Immature natural killer cell (primary cell): ENCODE results near the gene NFYB. TPM values are rescaled to one million over a fixed set of nuclear protein-coding genes. Genes with fewer than 3 reads are reported as not detected.
"Not testable (repeated sequence)": the region's sequence is repeated elsewhere in the genome, so short reads cannot be mapped to it uniquely, and the experiment has no call there.

Experiments used
- DNase-seq, 3 donors: peaks; one replicate each; pipeline ENCODE4 v3.0.0; 2022; ENCODE audit warnings: mixed read lengths in 1 of 3
- H3K27ac Mint-ChIP-seq, 6 donors: one replicate each; pipeline ENCODE4 v1.8.0; 2020; ENCODE audit warnings: mixed read lengths in 6 of 6, mild to moderate bottlenecking in 5 of 6, inconsistent platforms in 4 of 6, moderate library complexity in 3 of 6
- H3K27me3 Mint-ChIP-seq, 3 donors: one replicate each; pipeline ENCODE4 v1.8.0; 2020 to 2021; ENCODE audit warnings: low read depth in 3 of 3, mild to moderate bottlenecking in 3 of 3, mixed read lengths in 3 of 3, moderate library complexity in 3 of 3, inconsistent platforms in 1 of 3
- H3K36me3 Mint-ChIP-seq, 3 donors: one replicate each; pipeline ENCODE4 v1.8.0; 2020; ENCODE audit warnings: mixed read lengths in 3 of 3, inconsistent platforms in 2 of 3, mild to moderate bottlenecking in 2 of 3
- H3K4me1 Mint-ChIP-seq, 2 donors: one replicate each; pipeline ENCODE4 v1.8.0; 2020; ENCODE audit warnings: inconsistent platforms in 2 of 2, mild to moderate bottlenecking in 2 of 2, mixed read lengths in 2 of 2, moderate library complexity in 1 of 2
- H3K4me3 Mint-ChIP-seq, 5 donors: one replicate each; pipeline ENCODE4 v1.8.0; 2020; ENCODE audit warnings: mild to moderate bottlenecking in 5 of 5, mixed read lengths in 5 of 5, inconsistent platforms in 3 of 5, moderate library complexity in 3 of 5
- H3K9me3 Mint-ChIP-seq, 6 donors: one replicate each; pipeline ENCODE4 v1.8.0; 2020; ENCODE audit warnings: mild to moderate bottlenecking in 6 of 6, mixed read lengths in 6 of 6, inconsistent platforms in 4 of 6, moderate library complexity in 3 of 6
- polyA plus RNA-seq, 3 donors: library from polyadenylated mRNA; unstranded; fragments of 300-500 nt; fragmentation: Illumina TruSeq; gene quantifications; one replicate each; pipeline ENCODE4 v1.2.3, GENCODE V29; 2021

Gene NFYB
- polyA plus RNA-seq: 10 to 100 TPM; 26.2 to 58.7 (median 36.9) TPM

DNA sequence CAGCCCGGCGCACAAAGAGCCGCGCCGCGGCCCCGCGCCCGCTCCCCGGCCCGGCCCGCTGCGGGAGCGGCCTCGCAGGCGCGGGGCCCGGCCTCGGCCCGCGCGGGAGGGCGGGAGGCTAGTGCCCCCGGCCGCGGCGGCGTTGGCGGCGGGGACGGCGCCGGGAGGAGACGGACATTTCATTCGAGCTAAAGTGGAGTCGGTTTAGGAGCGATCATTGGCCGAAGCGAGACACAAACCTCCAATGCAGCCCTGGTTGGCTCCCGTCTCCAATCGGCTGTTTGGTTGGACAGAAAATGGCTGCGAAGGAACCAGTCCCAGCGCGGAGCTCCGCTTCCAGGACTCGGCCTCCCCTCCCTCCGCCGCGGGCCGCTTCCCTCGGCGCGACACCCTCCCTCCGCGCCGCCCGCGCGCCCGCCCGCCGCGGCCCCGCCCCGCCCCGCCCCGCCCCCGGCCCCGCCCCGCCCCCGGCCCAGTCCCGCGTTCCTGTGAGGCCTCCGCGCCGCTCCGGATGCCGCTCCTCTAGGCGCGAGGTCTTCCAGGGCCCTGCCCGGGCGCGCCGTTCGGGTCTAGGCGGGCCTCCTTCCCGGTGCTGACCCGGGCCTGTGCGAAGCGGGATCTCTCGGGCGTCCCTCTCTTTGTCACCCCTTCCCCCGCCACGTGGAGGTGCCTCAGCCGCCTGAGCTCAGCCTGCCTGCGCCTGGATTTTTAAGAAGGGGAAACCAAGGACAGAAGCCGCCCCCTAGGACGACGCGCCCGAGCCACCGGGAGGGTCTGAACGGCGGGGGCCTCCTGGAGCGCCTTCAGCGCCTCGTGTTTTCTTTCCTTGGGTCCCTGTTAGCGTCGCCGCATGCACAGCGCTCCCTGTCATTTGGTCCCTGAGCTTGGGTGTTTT lies at the start of gene NFYB:
NFYB (minus strand) TSS at position 309 of the 895 bp plus-strand sequence. CDS start 2,757 bp downstream, outside the sequence.
- Mint-ChIP-seq H3K9me3 (no peaks in the 10 kb centered on the region), H3K36me3 (no peaks in the 10 kb centered on the region), H3K27ac (peak within 1 kb of the TSS; percentile 76 to 90 (median 84)), H3K4me1 (peaks cover 0 to 14% of the 10 kb centered on the region in 2 donors), H3K4me3 (peak within 1 kb of the TSS; percentile 89 to 92 (median 91)), H3K27me3 (peaks cover 3 to 13% (median 4%) of the 10 kb centered on the region in 3 donors)
- DNase-seq: peak; percentile 94 to 96 (median 94)

DNA sequence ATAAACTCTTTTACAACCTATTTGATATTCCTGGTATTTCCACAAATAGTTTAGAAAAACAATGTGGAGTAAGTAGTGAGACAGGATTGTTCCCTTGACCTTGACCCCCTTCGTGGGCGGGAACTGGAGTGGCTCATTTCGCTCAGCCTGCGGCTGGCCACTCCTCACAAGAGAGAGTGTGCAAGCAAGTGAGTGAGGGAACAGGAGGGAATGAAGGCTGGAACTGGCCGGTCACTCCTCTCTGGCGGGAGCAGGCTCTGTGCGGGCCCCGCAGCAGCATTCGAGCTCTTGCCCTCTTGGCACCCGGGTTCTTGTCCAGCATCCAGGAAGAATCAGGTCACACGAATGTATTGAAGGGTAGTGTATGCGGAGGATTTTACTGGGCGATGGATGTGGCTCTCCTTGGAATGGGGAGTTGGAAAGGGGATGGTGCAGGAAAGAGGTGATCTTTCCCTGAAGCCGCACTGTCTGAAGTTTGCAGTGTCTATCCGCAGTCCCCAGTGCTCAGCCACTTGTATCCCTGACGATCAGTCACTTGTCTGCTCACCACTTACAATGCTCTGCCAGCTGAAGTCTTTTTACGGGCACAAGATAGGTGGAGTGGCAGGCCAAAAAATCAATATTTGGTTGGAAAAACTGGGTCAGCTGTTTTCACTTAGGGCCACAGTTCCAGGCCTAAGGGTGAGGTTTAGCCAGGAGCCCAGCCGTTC lies 49.6 kb upstream of the NFYB start:
- Mint-ChIP-seq H3K27me3 (peaks cover 0 to 2% (median 0%) of the 10 kb centered on the region in 3 donors), H3K4me1 (no peaks in the 10 kb centered on the region), H3K4me3 (no peak overlapping the region), H3K27ac (no peak overlapping the region), H3K9me3 (no peaks in the 10 kb centered on the region), H3K36me3 (no peaks in the 10 kb centered on the region)
- DNase-seq: no peak

DNA sequence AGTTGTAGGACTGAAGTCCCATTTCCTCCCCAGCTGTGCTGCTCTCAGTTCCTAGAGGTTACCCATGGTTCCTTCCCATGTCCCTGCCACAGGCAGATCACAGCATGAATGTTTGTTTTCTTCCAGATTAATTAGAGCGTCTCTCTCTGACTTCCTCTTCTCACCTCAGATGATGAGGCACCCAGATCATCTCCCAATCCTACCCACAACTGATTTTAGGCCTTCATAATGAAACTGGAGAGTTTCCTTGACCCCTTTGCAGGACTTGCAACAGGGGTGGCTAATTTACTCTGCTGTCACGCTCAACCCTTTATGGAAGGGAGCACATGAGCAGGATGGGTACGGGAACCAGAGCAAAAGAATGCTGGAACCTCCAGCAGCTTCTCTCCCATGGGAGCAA lies 45.4 kb upstream of the NFYB start:
- H3K9me3 Mint-ChIP-seq: no peaks in the 10 kb centered on the region
- H3K27me3 Mint-ChIP-seq: peaks cover 0 to 2% (median 0%) of the 10 kb centered on the region in 3 donors
- H3K4me1 Mint-ChIP-seq: no peaks in the 10 kb centered on the region
- no peaks in the 10 kb centered on the region for H3K36me3 Mint-ChIP-seq
- no peak overlapping the region for H3K4me3 Mint-ChIP-seq
- no peak for DNase-seq
- no peak overlapping the region for H3K27ac Mint-ChIP-seq

DNA sequence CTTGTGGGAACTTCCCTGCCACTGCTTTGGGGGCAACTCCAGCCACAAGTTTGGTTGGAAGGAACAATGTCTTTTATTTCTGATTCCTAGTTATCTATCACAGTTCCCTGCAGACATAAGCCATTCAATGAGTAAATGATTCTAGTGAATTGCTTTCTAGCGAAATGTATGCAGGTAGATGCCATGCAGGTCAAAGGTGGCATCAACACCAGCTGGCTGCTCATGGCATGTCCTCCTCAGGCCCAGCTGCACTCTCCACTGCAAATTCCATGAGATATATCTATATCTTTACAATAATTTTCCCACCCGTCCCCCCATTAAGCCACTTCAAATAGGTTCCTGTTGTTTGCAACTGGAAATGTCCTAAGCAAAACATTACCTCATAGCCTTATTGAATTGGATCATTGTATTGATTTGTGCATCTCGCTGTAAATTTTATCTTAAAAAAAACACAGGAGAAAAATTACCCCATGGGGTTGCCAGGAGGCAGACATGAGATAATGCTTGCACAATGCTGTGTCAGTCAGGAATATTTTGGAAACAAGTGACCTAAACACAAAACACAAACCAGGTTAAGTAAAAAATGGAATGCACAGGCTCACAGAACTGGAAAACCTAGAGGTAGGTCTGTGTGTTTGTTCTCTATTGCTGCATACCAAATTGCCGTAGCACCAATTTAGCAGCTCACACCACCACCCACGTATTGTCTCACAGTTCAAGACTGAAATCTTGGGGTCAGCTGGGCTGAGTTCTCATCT lies 44.8 kb upstream of the NFYB start:
- Mint-ChIP-seq H3K4me3 (no peak overlapping the region), H3K4me1 (no peaks in the 10 kb centered on the region), H3K27me3 (peaks cover 0 to 2% (median under 1%) of the 10 kb centered on the region in 3 donors), H3K9me3 (no peaks in the 10 kb centered on the region), H3K36me3 (no peaks in the 10 kb centered on the region), H3K27ac (no peak overlapping the region)
- DNase-seq: no peak

DNA sequence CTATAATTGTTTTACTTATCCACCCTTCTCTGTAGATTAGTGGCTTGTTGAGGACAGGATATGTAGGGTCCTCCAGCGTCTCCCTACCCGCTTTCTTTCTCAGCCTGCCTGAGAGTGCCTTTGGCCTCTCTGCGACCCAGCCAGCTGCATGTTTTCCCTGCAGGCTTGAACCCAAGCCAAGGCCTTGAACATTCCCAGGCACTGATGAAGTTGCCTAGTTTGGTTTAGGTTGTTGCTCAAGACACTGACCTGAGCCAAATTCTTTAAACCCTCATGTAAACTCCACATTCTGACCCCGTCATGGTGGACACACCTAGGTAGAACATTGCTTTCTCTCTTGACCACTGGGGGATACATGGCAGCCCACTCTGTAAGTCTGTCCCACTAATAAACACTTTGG lies 44.1 kb upstream of the NFYB start:
- H3K4me3 Mint-ChIP-seq: no peak overlapping the region
- no peaks in the 10 kb centered on the region for H3K36me3 Mint-ChIP-seq
- peaks cover 0 to 2% (median 0%) of the 10 kb centered on the region in 3 donors for H3K27me3 Mint-ChIP-seq
- no peaks in the 10 kb centered on the region for H3K4me1 Mint-ChIP-seq
- H3K27ac Mint-ChIP-seq: no peak overlapping the region
- no peak for DNase-seq
- H3K9me3 Mint-ChIP-seq: no peaks in the 10 kb centered on the region

DNA sequence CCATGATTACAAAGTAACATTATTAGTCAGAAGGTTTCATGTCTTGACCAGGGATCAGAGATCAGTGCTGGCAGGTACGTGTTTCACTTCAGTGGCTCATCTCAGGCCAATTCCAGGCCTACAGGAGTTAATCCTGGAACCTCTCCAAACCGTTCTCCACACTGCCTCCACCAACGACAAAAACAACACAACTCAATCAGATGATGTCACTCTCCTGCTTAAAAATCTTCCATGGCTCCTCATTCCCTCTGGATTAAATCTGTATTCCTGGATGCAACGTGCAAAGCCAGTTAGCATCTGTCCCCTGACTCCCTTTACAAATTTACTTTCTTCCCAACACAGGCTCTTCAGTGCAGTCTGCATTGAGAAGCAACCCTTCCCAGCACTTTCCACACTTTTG lies 43.3 kb upstream of the NFYB start:
- H3K27me3 Mint-ChIP-seq: peaks cover 0 to 2% (median 0%) of the 10 kb centered on the region in 3 donors
- H3K27ac Mint-ChIP-seq: no peak overlapping the region
- no peaks in the 10 kb centered on the region for H3K4me1 Mint-ChIP-seq
- DNase-seq: no peak
- no peaks in the 10 kb centered on the region for H3K9me3 Mint-ChIP-seq
- H3K36me3 Mint-ChIP-seq: no peaks in the 10 kb centered on the region
- no peak overlapping the region for H3K4me3 Mint-ChIP-seq

DNA sequence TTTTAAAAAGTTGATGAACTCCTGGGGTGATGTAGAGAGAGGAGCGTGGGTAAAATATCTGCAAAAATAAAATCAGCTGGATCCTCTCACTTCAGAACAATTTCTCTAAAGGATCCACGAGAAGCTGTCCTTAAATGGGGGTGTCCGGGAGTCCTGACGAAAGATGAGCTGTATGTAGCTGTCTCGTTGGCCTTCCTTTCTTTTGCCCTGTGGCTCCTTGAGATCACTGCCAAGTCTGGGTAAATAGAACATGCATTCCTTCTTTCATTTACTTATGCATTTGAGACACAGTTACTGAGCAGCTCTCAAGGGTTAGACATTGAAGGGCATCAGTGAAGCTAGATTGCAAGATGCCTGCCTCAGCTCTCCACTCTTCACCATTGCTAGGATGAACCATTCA lies 42.4 kb upstream of the NFYB start:
- H3K4me3 Mint-ChIP-seq: no peak overlapping the region
- DNase-seq: no peak
- H3K36me3 Mint-ChIP-seq: no peaks in the 10 kb centered on the region
- H3K27me3 Mint-ChIP-seq: peaks cover 0 to 2% (median 0%) of the 10 kb centered on the region in 3 donors
- no peak overlapping the region for H3K27ac Mint-ChIP-seq
- no peaks in the 10 kb centered on the region for H3K9me3 Mint-ChIP-seq
- no peaks in the 10 kb centered on the region for H3K4me1 Mint-ChIP-seq

DNA sequence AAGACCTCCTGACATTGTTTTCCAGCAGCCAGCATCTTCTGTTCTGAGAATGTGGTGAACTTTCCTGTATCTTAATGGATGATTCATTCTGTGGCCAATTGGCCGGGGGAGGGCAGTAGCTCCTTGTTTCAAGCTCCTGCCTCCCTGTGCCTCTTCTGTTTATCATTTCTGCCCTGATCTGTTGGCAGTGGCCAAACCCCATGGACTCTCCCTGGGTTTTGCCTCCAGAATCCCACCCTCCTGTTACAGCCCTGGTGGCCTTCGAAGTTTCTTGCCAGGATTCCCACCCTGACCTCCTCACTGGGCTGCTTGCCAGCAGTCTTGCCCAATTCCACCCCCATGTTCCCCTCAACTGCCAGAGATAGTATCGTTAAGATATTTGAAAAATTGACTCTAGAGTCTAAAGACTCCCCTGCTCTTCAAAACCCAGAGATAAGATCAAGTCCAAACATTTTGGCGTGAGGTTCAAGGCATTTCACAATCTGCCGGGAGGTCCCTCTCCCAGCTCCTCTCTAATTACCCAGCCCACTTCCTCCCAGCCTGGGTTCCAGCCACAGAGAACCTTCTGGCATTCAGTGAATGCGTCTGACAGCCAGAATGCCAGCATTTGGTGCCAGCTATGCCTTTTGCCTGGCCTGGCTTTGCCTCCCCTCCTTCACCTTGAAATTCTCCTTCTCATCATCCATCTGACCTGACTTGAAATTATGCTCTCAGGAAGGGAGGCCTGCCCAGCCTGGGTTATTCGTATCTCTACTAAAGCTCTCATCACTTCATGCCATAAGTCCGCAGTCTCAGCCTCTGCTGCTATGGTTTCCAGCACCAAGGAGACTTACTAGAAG lies 39.9 kb upstream of the NFYB start:
- H3K9me3 Mint-ChIP-seq: no peaks in the 10 kb centered on the region
- no peak for DNase-seq
- no peak overlapping the region for H3K4me3 Mint-ChIP-seq
- peaks cover 0 to 4% (median 2%) of the 10 kb centered on the region in 3 donors for H3K27me3 Mint-ChIP-seq
- no peak overlapping the region for H3K27ac Mint-ChIP-seq
- H3K36me3 Mint-ChIP-seq: no peaks in the 10 kb centered on the region
- no peaks in the 10 kb centered on the region for H3K4me1 Mint-ChIP-seq

DNA sequence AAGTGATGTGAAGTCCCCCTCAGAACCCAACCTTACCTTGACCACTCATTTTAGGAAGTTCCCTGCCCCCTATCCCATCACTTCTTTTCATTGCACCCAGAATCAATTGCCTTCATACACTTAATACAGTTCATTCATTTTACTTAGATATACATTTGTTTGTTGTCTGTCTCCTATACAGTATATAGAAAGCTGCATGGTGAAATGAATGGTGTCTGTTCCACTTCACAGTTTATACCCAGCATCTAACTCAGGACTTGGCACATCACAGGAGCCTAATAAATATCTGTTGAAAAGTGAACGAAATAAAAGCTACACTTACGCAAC lies 39.3 kb upstream of the NFYB start:
- Mint-ChIP-seq H3K4me3 (no peak overlapping the region), H3K36me3 (no peaks in the 10 kb centered on the region), H3K9me3 (no peaks in the 10 kb centered on the region), H3K27me3 (peaks cover 0 to 4% (median 2%) of the 10 kb centered on the region in 3 donors), H3K27ac (no peak overlapping the region), H3K4me1 (no peaks in the 10 kb centered on the region)
- no peak for DNase-seq

DNA sequence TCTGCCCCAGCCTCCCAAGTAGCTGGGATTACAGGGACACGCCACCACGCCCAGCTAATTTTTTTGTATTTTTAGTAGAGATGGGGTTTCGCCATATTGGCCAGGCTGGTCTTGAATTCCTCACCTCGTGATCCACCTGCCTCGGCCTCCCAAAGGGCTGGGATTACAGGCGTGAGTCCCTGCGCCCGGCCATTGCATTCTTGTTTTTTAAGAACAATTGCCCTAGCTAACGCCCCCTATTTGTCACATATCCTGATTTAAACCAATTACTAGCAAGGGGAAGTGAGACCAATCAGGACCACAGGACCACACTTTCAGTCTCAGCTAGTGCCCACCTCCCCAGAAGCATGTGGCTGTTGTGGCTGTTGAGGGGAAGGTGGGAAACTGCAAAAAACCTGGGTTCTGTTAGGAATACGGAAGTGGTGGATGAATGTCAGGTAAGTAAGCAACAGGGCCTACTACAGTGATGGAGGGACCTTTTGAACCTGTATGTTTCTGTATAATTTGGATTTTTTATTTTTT lies 37.8 kb upstream of the NFYB start:
- DNase-seq: no peak
- no peak overlapping the region for H3K27ac Mint-ChIP-seq
- H3K4me3 Mint-ChIP-seq: no peak overlapping the region
- H3K9me3 Mint-ChIP-seq: no peaks in the 10 kb centered on the region
- H3K27me3 Mint-ChIP-seq: peaks cover 0 to 4% (median 2%) of the 10 kb centered on the region in 3 donors
- H3K36me3 Mint-ChIP-seq: no peaks in the 10 kb centered on the region
- no peaks in the 10 kb centered on the region for H3K4me1 Mint-ChIP-seq

DNA sequence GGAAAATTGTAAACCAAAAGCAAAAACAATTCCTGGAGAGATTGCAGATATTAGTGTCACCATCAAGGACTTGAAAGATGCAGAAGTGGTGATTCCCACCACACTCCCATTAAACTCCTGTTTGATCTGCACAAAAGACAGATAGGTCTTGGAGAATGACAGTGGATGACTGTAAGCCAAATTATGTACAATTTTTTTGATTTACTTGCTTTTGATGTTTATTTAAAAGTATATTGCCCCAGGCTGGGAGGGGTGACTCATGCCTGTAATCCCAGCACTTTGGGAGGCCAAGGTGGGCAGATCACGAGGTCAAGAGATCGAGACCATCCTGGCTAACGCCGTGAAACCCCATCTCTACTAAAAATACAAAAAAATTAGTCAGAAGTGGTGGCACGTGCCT lies 35.8 kb upstream of the NFYB start:
- not testable (repeated sequence) for H3K27ac Mint-ChIP-seq, DNase-seq, H3K4me3 Mint-ChIP-seq, H3K4me1 Mint-ChIP-seq, H3K9me3 Mint-ChIP-seq, H3K27me3 Mint-ChIP-seq, H3K36me3 Mint-ChIP-seq

DNA sequence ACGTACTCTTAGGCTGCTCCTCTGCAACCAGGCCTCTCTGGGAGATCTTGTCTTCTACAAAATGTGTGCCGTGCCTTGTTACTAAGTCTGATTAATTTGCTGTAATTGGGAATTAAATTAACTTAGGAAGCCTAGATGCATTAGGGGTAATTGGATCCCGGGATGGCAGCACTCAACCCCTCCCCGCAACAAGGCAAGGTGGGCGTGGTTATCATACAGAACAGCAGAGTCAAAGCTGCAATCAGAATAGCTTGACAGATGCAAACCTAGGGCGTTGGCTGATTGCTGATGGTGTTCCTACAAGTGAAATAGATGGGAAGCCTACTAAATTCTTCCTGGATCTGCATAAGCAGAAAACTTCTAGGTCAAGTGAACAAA lies 34.5 kb upstream of the NFYB start:
- no peak for DNase-seq
- H3K4me1 Mint-ChIP-seq: no peaks in the 10 kb centered on the region

More for the DNA sequence above, 34.5 kb upstream of the NFYB start:
- H3K36me3 Mint-ChIP-seq: no peaks in the 10 kb centered on the region
- H3K9me3 Mint-ChIP-seq: no peaks in the 10 kb centered on the region
- H3K4me3 Mint-ChIP-seq: no peak overlapping the region
- H3K27ac Mint-ChIP-seq: no peak overlapping the region
- H3K27me3 Mint-ChIP-seq: peaks cover 0 to 5% (median 4%) of the 10 kb centered on the region in 3 donors
